BE2C (cell line): ENCODE results near the gene RET.
"Not testable (repeated sequence)": the region's sequence is repeated elsewhere in the genome, so short reads cannot be mapped to it uniquely, and the experiment has no call there.

Experiments used
- DNase-seq: peaks from one replicate; pipeline ENCODE4 v3.0.0-alpha.2; 2020
- H3K27me3 ChIP-seq: fragments of 250-450 bp; sonication (Bioruptor Pico); 2 replicates; pipeline ENCODE4 v1.5.1; 2020; ENCODE audit warnings: mild to moderate bottlenecking
- H3K36me3 ChIP-seq: fragments of 250-450 bp; sonication (Bioruptor Pico); 2 replicates; pipeline ENCODE4 v1.5.1; 2020; ENCODE audit warnings: mild to moderate bottlenecking
- H3K4me1 ChIP-seq: fragments of 250-450 bp; sonication (Bioruptor Pico); 2 replicates; pipeline ENCODE4 v1.5.1; 2020
- H3K4me3 ChIP-seq: 2 replicates; pipeline ENCODE4 v1.5.1; 2011; ENCODE audit warnings: low read depth, low read length
- H3K9me3 ChIP-seq: fragments of 250-450 bp; sonication (Bioruptor Pico); 2 replicates; pipeline ENCODE4 v1.5.1; 2020
- CTCF ChIP-seq: IDR thresholded peaks from 2 replicates; pipeline ENCODE4 v1.5.1; 2012; ENCODE audit warnings: mild to moderate bottlenecking, low read depth, low read length

RET gene

GRCh38 chr10:43138021-43138756 is 61.3 kb downstream of the RET start, which contains the start of gene CSGALNACT2:
CSGALNACT2 (plus strand) TSS chr10:43138445; CDS start chr10:43155150, 16,705 bp downstream.
- TF ChIP-seq CTCF = no peak
- no peaks in the 10 kb centered on the region; the same call in 1 of the 2 replicates for H3K27me3 ChIP-seq
- no peaks in the 10 kb centered on the region for H3K9me3 ChIP-seq
- DNase-seq = peak; percentile 85
- H3K36me3 ChIP-seq = no peaks in the 10 kb centered on the region
- peak within 1 kb of the TSS; percentile 89 for H3K4me3 ChIP-seq
- H3K4me1 ChIP-seq = no peaks in the 10 kb centered on the region; the same call in 1 of the 2 replicates

- Histone ChIP-seq H3K9me3 (no peaks in the 10 kb centered on the region), H3K36me3 (no peaks in the 10 kb centered on the region), H3K4me3 (peak overlapping the region; percentile 89), H3K4me1 (no peaks in the 10 kb centered on the region; the same call in 1 of the 2 replicates), H3K27me3 (no peaks in the 10 kb centered on the region)
- TF ChIP-seq CTCF = no peak
- no peak for DNase-seq
Observed at GRCh38 chr10:43138757-43139241, 61.9 kb downstream of the RET start.

- H3K9me3 ChIP-seq = no peaks in the 10 kb centered on the region
- TF ChIP-seq CTCF = no peak
- no peaks in the 10 kb centered on the region for H3K36me3 ChIP-seq
- no peak for DNase-seq
- no peak overlapping the region for H3K4me3 ChIP-seq
- no peaks in the 10 kb centered on the region for H3K27me3 ChIP-seq
- no peaks in the 10 kb centered on the region; the same call in 1 of the 2 replicates for H3K4me1 ChIP-seq
Observed at GRCh38 chr10:43141421-43141820, 64.6 kb downstream of the RET start.

GRCh38 chr10:43145311-43145710 is 68.4 kb downstream of the RET start:
- Histone ChIP-seq H3K9me3 (no peaks in the 10 kb centered on the region), H3K4me3 (no peak overlapping the region), H3K36me3 (no peaks in the 10 kb centered on the region), H3K27me3 (no peaks in the 10 kb centered on the region), H3K4me1 (no peaks in the 10 kb centered on the region)
- no peak for TF ChIP-seq CTCF
- DNase-seq = no peak

GRCh38 chr10:43145936-43146335 is 69.1 kb downstream of the RET start:
- not testable (repeated sequence) for H3K36me3 ChIP-seq, DNase-seq, H3K4me1 ChIP-seq, H3K9me3 ChIP-seq, H3K4me3 ChIP-seq, H3K27me3 ChIP-seq

GRCh38 chr10:43151371-43151770 is 74.5 kb downstream of the RET start:
- no peak overlapping the region for H3K4me3 ChIP-seq
- H3K36me3 ChIP-seq = no peaks in the 10 kb centered on the region
- H3K4me1 ChIP-seq = peaks cover 1% of the 10 kb centered on the region; the same call in 1 of the 2 replicates
- H3K27me3 ChIP-seq = no peaks in the 10 kb centered on the region
- TF ChIP-seq CTCF = no peak
- DNase-seq = no peak
- no peaks in the 10 kb centered on the region for H3K9me3 ChIP-seq
